WTC11 (cell line): Measurements from ENCODE around the gene AKAP8. TPM values are rescaled to one million over a fixed set of nuclear protein-coding genes. Genes with fewer than 3 reads are reported as not detected.

Source experiments
- ATAC-seq: fragments of 200-7000 bp; cut with Tn5 transposase; 2 replicates; pipeline ENCODE4 v1.10.0; 2021; ENCODE audit warnings: mild to moderate bottlenecking, moderate library complexity
- CTCF ChIA-PET: fragments of 300-600 bp; sonication (Branson Sonifier 250); formaldehyde crosslinking; loops from one replicate; lab custom pipeline; 2021; ENCODE audit warnings: antibody characterized with exemption; lab: Charles Lee
- POLR2A ChIA-PET: fragments of 350-600 bp; sonication (Branson Sonifier 250); formaldehyde crosslinking; loops from one replicate; lab custom pipeline; 2021; ENCODE audit warnings: antibody characterized with exemption; lab: Charles Lee
- DNase-seq: peaks from one replicate; pipeline ENCODE4 v3.0.0; 2021; ENCODE audit warnings: low spot score
- H3K27ac Mint-ChIP-seq: 2 replicates; pipeline ENCODE4 v1.8.0; 2021; ENCODE audit warnings: mixed read lengths
- H3K27me3 Mint-ChIP-seq: 2 replicates; pipeline ENCODE4 v1.8.0; 2021; ENCODE audit warnings: low read depth, mild to moderate bottlenecking, moderate library complexity, mixed read lengths
- H3K36me3 Mint-ChIP-seq: 2 replicates; pipeline ENCODE4 v1.8.0; 2021; ENCODE audit warnings: mixed read lengths
- H3K4me1 Mint-ChIP-seq: 2 replicates; pipeline ENCODE4 v1.8.0; 2022; ENCODE audit warnings: mixed read lengths
- H3K4me3 Mint-ChIP-seq: 2 replicates; pipeline ENCODE4 v1.8.0; 2021; ENCODE audit warnings: mild to moderate bottlenecking, moderate library complexity, mixed read lengths
- H3K9me3 Mint-ChIP-seq: 2 replicates; pipeline ENCODE4 v1.8.0; 2021; ENCODE audit warnings: mixed read lengths
- ATF2 ChIP-seq: sonication (generic); formaldehyde crosslinking; IDR thresholded peaks from 2 replicates; pipeline ENCODE4 v1.8.1; 2022; ENCODE audit warnings: low read depth, missing genetic modification reagents, borderline replicate concordance
- CBFB ChIP-seq: sonication (generic); formaldehyde crosslinking; IDR thresholded peaks from 2 replicates; pipeline ENCODE4 v1.8.1; 2022; ENCODE audit warnings: mild to moderate bottlenecking, low read depth, missing genetic modification reagents
- CDX4 ChIP-seq: fragments of 250-450 bp; sonication (Bioruptor Pico); IDR thresholded peaks from 2 replicates; pipeline ENCODE4 v1.9.0; 2021; ENCODE audit warnings: moderate library complexity, mild to moderate bottlenecking, inconsistent platforms, borderline replicate concordance
- CREB1 ChIP-seq: sonication (generic); formaldehyde crosslinking; IDR thresholded peaks from 2 replicates; pipeline ENCODE4 v1.8.0; 2023; ENCODE audit warnings: mild to moderate bottlenecking, missing genetic modification reagents
- ERG ChIP-seq: fragments of 250-450 bp; sonication (Bioruptor Pico); IDR thresholded peaks from 2 replicates; pipeline ENCODE4 v1.8.0; 2021; ENCODE audit warnings: mild to moderate bottlenecking
- FOXP1 ChIP-seq: sonication (generic); formaldehyde crosslinking; IDR thresholded peaks from 2 replicates; pipeline ENCODE4 v1.8.0; 2022; ENCODE audit warnings: missing genetic modification reagents, mild to moderate bottlenecking, moderate library complexity, borderline replicate concordance
- IRF1 ChIP-seq: sonication (generic); formaldehyde crosslinking; IDR thresholded peaks from 2 replicates; pipeline ENCODE4 v1.8.0; 2023; ENCODE audit warnings: missing genetic modification reagents
- MXD4 ChIP-seq: fragments of 250-450 bp; sonication (Bioruptor Pico); IDR thresholded peaks from 2 replicates; pipeline ENCODE4 v1.8.0; 2021; ENCODE audit warnings: mild to moderate bottlenecking, moderate library complexity, borderline replicate concordance
- NR3C1 ChIP-seq: sonication (generic); formaldehyde crosslinking; conservative IDR thresholded peaks from 2 replicates; pipeline ENCODE4 v1.8.1; 2023; ENCODE audit warnings: low read depth, mild to moderate bottlenecking, missing genetic modification reagents
- RELA ChIP-seq: sonication (generic); formaldehyde crosslinking; IDR thresholded peaks from 2 replicates; pipeline ENCODE4 v1.8.1; 2022; ENCODE audit warnings: missing genetic modification reagents, mild to moderate bottlenecking, borderline replicate concordance
- TCF7 ChIP-seq: sonication (generic); formaldehyde crosslinking; IDR thresholded peaks from 2 replicates; pipeline ENCODE4 v1.8.0; 2022; ENCODE audit warnings: mild to moderate bottlenecking, low read depth, missing genetic modification reagents, moderate library complexity
- TEAD1 ChIP-seq: sonication (generic); formaldehyde crosslinking; IDR thresholded peaks from 2 replicates; pipeline ENCODE4 v1.8.0; 2022; ENCODE audit warnings: mild to moderate bottlenecking, missing genetic modification reagents
- ZBTB43 ChIP-seq: sonication (generic); formaldehyde crosslinking; IDR thresholded peaks from 2 replicates; pipeline ENCODE4 v1.8.1; 2023; ENCODE audit warnings: mild to moderate bottlenecking, missing genetic modification reagents
- ZNF281 ChIP-seq: sonication (generic); formaldehyde crosslinking; IDR thresholded peaks from 2 replicates; pipeline ENCODE4 v1.8.0; 2023; ENCODE audit warnings: mild to moderate bottlenecking, missing genetic modification reagents
- ZNF512 ChIP-seq: sonication (generic); formaldehyde crosslinking; IDR thresholded peaks from 2 replicates; pipeline ENCODE4 v1.8.1; 2022; ENCODE audit warnings: missing genetic modification reagents, borderline replicate concordance
- ZNF532 ChIP-seq: fragments of 250-450 bp; sonication (Bioruptor Pico); IDR thresholded peaks from 2 replicates; pipeline ENCODE4 v1.9.0; 2021; ENCODE audit warnings: mild to moderate bottlenecking, borderline replicate concordance
- ZNF671 ChIP-seq: fragments of 250-450 bp; sonication (Bioruptor Pico); IDR thresholded peaks from 2 replicates; pipeline ENCODE4 v1.8.0; 2021; ENCODE audit warnings: mild to moderate bottlenecking
- total RNA-seq: library from RNA; stranded (reverse); gene quantifications from 3 replicates; pipeline ENCODE4 v1.2.3, GENCODE V29; 2021

AKAP8 gene
- total RNA-seq, 1 experiment from 2014 or later: 65.9 TPM

GRCh38 chr19:15368798-15369593 lies 10.6 kb downstream of the AKAP8 start (continued):
- no peak for TF ChIP-seq ZNF532 (CRISPR knock-in tag)
- TF ChIP-seq ZNF281 (CRISPR knock-in tag): no peak
- TF ChIP-seq CBFB: no peak
- TF ChIP-seq CDX4: no peak
- no peak for TF ChIP-seq MXD4 (CRISPR knock-in tag)
- no peak for TF ChIP-seq TCF7 (CRISPR knock-in tag)
- TF ChIP-seq TEAD1 (CRISPR knock-in tag): no peak
- no peak for TF ChIP-seq IRF1 (CRISPR knock-in tag)
- TF ChIP-seq ERG (CRISPR knock-in tag): no peak
- no peak for TF ChIP-seq NR3C1 (CRISPR knock-in tag)
- TF ChIP-seq ATF2: no peak
- TF ChIP-seq, all 79 proteins: peak for 0

GRCh38 chr19:15368051-15368632 lies 11.4 kb downstream of the AKAP8 start:
- TF ChIP-seq RELA (CRISPR knock-in tag): no peak
- TF ChIP-seq FOXP1: no peak
- TF ChIP-seq ZNF671 (CRISPR knock-in tag): no peak
- no peak for TF ChIP-seq ZNF512
- no peak for TF ChIP-seq CREB1 (CRISPR knock-in tag)
- TF ChIP-seq ZBTB43 (CRISPR knock-in tag): no peak
- peaks cover 3% of the 10 kb centered on the region for H3K9me3 Mint-ChIP-seq
- CTCF ChIA-PET: interaction anchor here (0.6 kb wide), 1 partner anchor 1111 kb away, joined by 5 read pairs; no protein-coding TSS in a partner anchor
- peaks cover 80% of the 10 kb centered on the region for H3K36me3 Mint-ChIP-seq
- DNase-seq (no peak), ATAC-seq (no peak)
- H3K27ac Mint-ChIP-seq: no peak overlapping the region
- POLR2A ChIA-PET: no interaction called here
- H3K4me1 Mint-ChIP-seq: no peaks in the 10 kb centered on the region
- no peak overlapping the region for H3K4me3 Mint-ChIP-seq
- H3K27me3 Mint-ChIP-seq: no peaks in the 10 kb centered on the region
